ENCODE measurements around the gene IGFBP5. TPM values are rescaled to one million over a fixed set of nuclear protein-coding genes. Genes with fewer than 3 reads are reported as not detected.

Gene IGFBP5
- total RNA-seq, 3 donors from 2014 or later: 161 to 1,107 (median 177) TPM

- DNase-seq (ENCODE audit: low spot score in 2 of 2): no peak
- Histone ChIP-seq H3K27me3 (no peaks in the 10 kb centered on the region), H3K9me3 (no peaks in the 10 kb centered on the region), H3K27ac (peak overlapping the region; percentile 80 to 85), H3K36me3 (no peaks in the 10 kb centered on the region), H3K4me1 (peaks cover 3 to 17% of the 10 kb centered on the region in 2 donors), H3K4me3 (peak overlapping the region; percentile 61 to 72 (median 69))
- intact Hi-C loops (cut with DNase I; ENCODE audit: low total_unique reads): loop anchor here (10.0 kb wide), 1 partner anchor 821 kb away; no protein-coding TSS in a partner anchor
- TF ChIP-seq POLR2AphosphoS5 (IDR thresholded peaks at IDR 0.05): no peak
- TF ChIP-seq POLR2A (IDR thresholded peaks at IDR 0.05): no peak
- TF ChIP-seq, protein P1, sequence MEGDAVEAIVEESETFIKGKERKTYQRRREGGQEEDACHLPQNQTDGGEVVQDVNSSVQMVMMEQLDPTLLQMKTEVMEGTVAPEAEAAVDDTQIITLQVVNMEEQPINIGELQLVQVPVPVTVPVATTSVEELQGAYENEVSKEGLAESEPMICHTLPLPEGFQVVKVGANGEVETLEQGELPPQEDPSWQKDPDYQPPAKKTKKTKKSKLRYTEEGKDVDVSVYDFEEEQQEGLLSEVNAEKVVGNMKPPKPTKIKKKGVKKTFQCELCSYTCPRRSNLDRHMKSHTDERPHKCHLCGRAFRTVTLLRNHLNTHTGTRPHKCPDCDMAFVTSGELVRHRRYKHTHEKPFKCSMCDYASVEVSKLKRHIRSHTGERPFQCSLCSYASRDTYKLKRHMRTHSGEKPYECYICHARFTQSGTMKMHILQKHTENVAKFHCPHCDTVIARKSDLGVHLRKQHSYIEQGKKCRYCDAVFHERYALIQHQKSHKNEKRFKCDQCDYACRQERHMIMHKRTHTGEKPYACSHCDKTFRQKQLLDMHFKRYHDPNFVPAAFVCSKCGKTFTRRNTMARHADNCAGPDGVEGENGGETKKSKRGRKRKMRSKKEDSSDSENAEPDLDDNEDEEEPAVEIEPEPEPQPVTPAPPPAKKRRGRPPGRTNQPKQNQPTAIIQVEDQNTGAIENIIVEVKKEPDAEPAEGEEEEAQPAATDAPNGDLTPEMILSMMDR (IDR thresholded peaks at IDR 0.05): no peak
Observed at GRCh38 chr2:216694082-216694825, 1.1 kb downstream of the IGFBP5 start.

DNA sequence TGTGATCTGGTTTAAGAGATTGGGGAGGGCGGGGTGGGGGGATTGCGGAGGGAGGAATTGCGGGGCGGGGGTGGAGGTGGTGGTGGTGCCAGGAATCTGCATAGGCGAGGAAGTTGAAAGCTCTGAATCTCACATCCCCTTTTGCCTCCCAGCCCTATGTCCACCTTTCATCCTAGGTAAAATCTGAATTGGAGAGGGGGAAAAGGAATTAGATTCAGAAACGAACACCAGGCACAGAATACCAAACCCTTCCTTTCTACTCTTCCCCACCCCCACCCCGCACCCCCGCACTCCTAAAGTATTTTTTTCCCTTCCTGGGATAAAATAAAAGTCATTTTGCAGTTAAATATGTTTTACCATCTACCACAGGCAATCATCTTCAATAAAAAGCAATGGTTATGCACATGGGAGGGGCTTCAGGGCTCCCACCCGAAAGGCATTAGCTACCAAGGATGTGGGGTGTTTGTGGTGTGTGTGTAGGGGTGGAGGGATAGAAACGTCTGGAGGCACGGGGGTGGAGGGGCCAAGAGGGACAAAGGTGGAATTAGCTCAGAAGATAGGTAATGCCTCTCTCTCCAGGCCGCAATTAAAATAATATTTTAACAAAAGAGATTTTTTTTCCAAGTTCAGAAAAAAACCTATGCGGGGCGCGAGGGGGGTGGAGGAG is 1.8 kb downstream of the IGFBP5 start:
- no peak for DNase-seq (ENCODE audit: low spot score in 2 of 2)
- H3K4me3 ChIP-seq: peak overlapping the region; percentile 61 to 72 (median 69)
- H3K27ac ChIP-seq: peak overlapping the region; percentile 80 to 85
- TF ChIP-seq POLR2A (IDR thresholded peaks at IDR 0.05): no peak
- TF ChIP-seq, protein P1 (IDR thresholded peaks at IDR 0.05): no peak
- no peak for TF ChIP-seq POLR2AphosphoS5 (IDR thresholded peaks at IDR 0.05)
- no peaks in the 10 kb centered on the region for H3K27me3 ChIP-seq
- peaks cover 3 to 17% of the 10 kb centered on the region in 2 donors for H3K4me1 ChIP-seq
- no peaks in the 10 kb centered on the region for H3K9me3 ChIP-seq
- no peaks in the 10 kb centered on the region for H3K36me3 ChIP-seq
- intact Hi-C loops (cut with DNase I; ENCODE audit: low total_unique reads): loop anchor here (10.0 kb wide), 1 partner anchor 821 kb away; no protein-coding TSS in a partner anchor

GRCh38 chr2:216692636-216693413 is 2.5 kb downstream of the IGFBP5 start:
- no peaks in the 10 kb centered on the region for H3K36me3 ChIP-seq
- H3K27me3 ChIP-seq: no peaks in the 10 kb centered on the region
- H3K27ac ChIP-seq: peak overlapping the region; percentile 85 to 90
- intact Hi-C loops (cut with DNase I; ENCODE audit: low total_unique reads): loop anchor here (10.0 kb wide), 1 partner anchor 822 kb away; no protein-coding TSS in a partner anchor
- peaks cover 3 to 17% of the 10 kb centered on the region in 2 donors for H3K4me1 ChIP-seq
- TF ChIP-seq, protein P1 (IDR thresholded peaks at IDR 0.05): no peak
- peak; percentile 68 to 72 for DNase-seq (ENCODE audit: low spot score in 2 of 2)
- H3K9me3 ChIP-seq: no peaks in the 10 kb centered on the region
- peak overlapping the region; percentile 61 to 72 (median 69) for H3K4me3 ChIP-seq

GRCh38 chr2:216690853-216691741 is 4.3 kb downstream of the IGFBP5 start:
- Histone ChIP-seq H3K4me3 (peak overlapping the region; percentile 61 to 72 (median 69)), H3K9me3 (no peaks in the 10 kb centered on the region), H3K27ac (peak overlapping the region; percentile 85 to 90), H3K4me1 (peaks cover 3 to 17% of the 10 kb centered on the region in 2 donors), H3K27me3 (no peaks in the 10 kb centered on the region), H3K36me3 (no peaks in the 10 kb centered on the region)
- intact Hi-C loops (cut with DNase I; ENCODE audit: low total_unique reads): loop anchor here (10.0 kb wide), 1 partner anchor 824 kb away; no protein-coding TSS in a partner anchor
- DNase-seq (ENCODE audit: low spot score in 2 of 2): peak; percentile 74 to 77
- peak in 2 of 3 donors; percentile 15 to 40 for TF ChIP-seq POLR2AphosphoS5 (IDR thresholded peaks at IDR 0.05)
- TF ChIP-seq, protein P1 (IDR thresholded peaks at IDR 0.05): no peak
- TF ChIP-seq POLR2A (IDR thresholded peaks at IDR 0.05): no peak

Measured in breast epithelium (tissue), 4 donors.